ENCODE measurements around the gene TUBGCP5.

The TUBGCP5 gene

GRCh38 chr15:23073890-23074646 lies 34.7 kb upstream of the TUBGCP5 start:
- TF ChIP-seq CTCF (IDR thresholded peaks at IDR 0.05; ENCODE audit: extremely low read depth, missing control alignments), result no peak

GRCh38 chr15:23072633-23073032 lies 33.3 kb upstream of the TUBGCP5 start:
- TF ChIP-seq CTCF (IDR thresholded peaks at IDR 0.05; ENCODE audit: extremely low read depth, missing control alignments), result no peak
- DNase-seq (ENCODE audit: low spot score), result no peak

More at GRCh38 chr15:23073890-23074646, 34.7 kb upstream of the TUBGCP5 start:
- DNase-seq (ENCODE audit: low spot score), result no peak

GRCh38 chr15:23069496-23070166 lies 30.3 kb upstream of the TUBGCP5 start:
- TF ChIP-seq CTCF (IDR thresholded peaks at IDR 0.05; ENCODE audit: extremely low read depth, missing control alignments), result no peak
- DNase-seq (ENCODE audit: low spot score), result no peak

- no peak for DNase-seq (ENCODE audit: low spot score)
- no peak for TF ChIP-seq CTCF (IDR thresholded peaks at IDR 0.05; ENCODE audit: extremely low read depth, missing control alignments)
Measured at GRCh38 chr15:23067416-23067815, 28.0 kb upstream of the TUBGCP5 start.

GRCh38 chr15:23065836-23066235 lies 26.5 kb upstream of the TUBGCP5 start:
- no peak for DNase-seq (ENCODE audit: low spot score)
- TF ChIP-seq CTCF (IDR thresholded peaks at IDR 0.05; ENCODE audit: extremely low read depth, missing control alignments), result no peak

- no peak for DNase-seq (ENCODE audit: low spot score)
- TF ChIP-seq CTCF (IDR thresholded peaks at IDR 0.05; ENCODE audit: extremely low read depth, missing control alignments), result no peak
Measured at GRCh38 chr15:23064156-23064555, 24.8 kb upstream of the TUBGCP5 start.

- no peak for TF ChIP-seq CTCF (IDR thresholded peaks at IDR 0.05; ENCODE audit: extremely low read depth, missing control alignments)
- no peak for DNase-seq (ENCODE audit: low spot score)
Measured at GRCh38 chr15:23057707-23058106, 18.3 kb upstream of the TUBGCP5 start.

Measured in GM20000 (cell line).